OCI-LY7 (cell line): Measurements from ENCODE around the gene MYBPC2. TPM values are rescaled to one million over a fixed set of nuclear protein-coding genes. Genes with fewer than 3 reads are reported as not detected.

Source experiments
- BruUV-seq: library from RNA; stranded (reverse); fragments of 400-500 nt; replicated peaks from 2 replicates; lab custom pipeline; 2021; lab: Mats Ljungman, UMichigan
- CTCF ChIA-PET: fragments of 300-600 bp; sonication (Branson Sonifier 250); formaldehyde crosslinking; loops from one replicate; lab custom pipeline; 2022; ENCODE audit warnings: antibody characterized with exemption; ENCODE audit not compliant: unreplicated experiment; lab: Charles Lee
- POLR2A ChIA-PET: fragments of 300-600 bp; sonication (Branson Sonifier 250); formaldehyde crosslinking; loops from one replicate; lab custom pipeline; 2022; ENCODE audit warnings: antibody characterized with exemption; lab: Charles Lee
- DNase-seq: peaks from one replicate; pipeline ENCODE4 v3.0.0-alpha.2; 2015; ENCODE audit warnings: low spot score
- H2AFZ ChIP-seq: fragments of 200-600 bp; sonication (generic), shearing (Covaris generic); 2 replicates; pipeline ENCODE4 v1.6.1; 2014; ENCODE audit warnings: mild to moderate bottlenecking, antibody characterized with exemption, low read length, moderate library complexity
- H3K27ac ChIP-seq: fragments of 200-600 bp; sonication (generic); 2 replicates; pipeline ENCODE4 v1.5.1; 2014; ENCODE audit warnings: mixed run types, low read depth, mild to moderate bottlenecking, moderate library complexity, low read length, inconsistent platforms; ENCODE audit not compliant: poor library complexity, severe bottlenecking
- H3K36me3 ChIP-seq: fragments of 200-600 bp; sonication (generic); 2 replicates; pipeline ENCODE4 v1.6.1; 2014; ENCODE audit warnings: mild to moderate bottlenecking, antibody characterized with exemption, low read length, moderate library complexity, mixed read lengths; ENCODE audit not compliant: insufficient read depth
- H3K4me1 ChIP-seq: fragments of 200-600 bp; sonication (generic); 2 replicates; pipeline ENCODE4 v1.5.1; 2014; ENCODE audit warnings: mild to moderate bottlenecking, low read length; ENCODE audit not compliant: insufficient read depth, poor library complexity, severe bottlenecking
- H3K4me2 ChIP-seq: fragments of 200-600 bp; sonication (generic); 2 replicates; pipeline ENCODE4 v1.6.1; 2014; ENCODE audit warnings: mild to moderate bottlenecking, low read length
- H3K4me3 ChIP-seq: fragments of 200-600 bp; sonication (generic); 2 replicates; pipeline ENCODE4 v1.5.1; 2014; ENCODE audit warnings: mild to moderate bottlenecking, low read depth, low read length; ENCODE audit not compliant: poor library complexity, severe bottlenecking
- H3K79me2 ChIP-seq: fragments of 200-600 bp; sonication (generic); 2 replicates; pipeline ENCODE4 v1.6.1; 2016; ENCODE audit warnings: low read depth, mild to moderate bottlenecking, low read length, moderate library complexity, mixed read lengths; ENCODE audit not compliant: insufficient read depth
- H3K9me2 ChIP-seq: fragments of 200-600 bp; sonication (generic); 2 replicates; pipeline ENCODE4 v1.6.1; 2016; ENCODE audit warnings: mild to moderate bottlenecking, low read length, mixed read lengths; ENCODE audit not compliant: insufficient read depth
- H3K9me3 ChIP-seq: fragments of 200-600 bp; sonication (generic); 2 replicates; pipeline ENCODE4 v1.6.1; 2014; ENCODE audit warnings: mild to moderate bottlenecking, mixed run types, low read length, mixed read lengths
- H4K20me1 ChIP-seq: fragments of 200-600 bp; sonication (generic); 2 replicates; pipeline ENCODE4 v1.6.1; 2014; ENCODE audit warnings: mild to moderate bottlenecking, antibody characterized with exemption, low read length, moderate library complexity, mixed read lengths; ENCODE audit not compliant: insufficient read depth
- CTCF ChIP-seq: fragments of 200-600 bp; sonication (generic); conservative IDR thresholded peaks from 2 replicates; pipeline ENCODE4 v1.5.1; 2014; ENCODE audit warnings: mild to moderate bottlenecking, antibody characterized with exemption, low read length, moderate library complexity, mixed read lengths
- EZH2phosphoT487 ChIP-seq: fragments of 200-600 bp; sonication (generic); IDR thresholded peaks from 2 replicates; pipeline ENCODE4 v1.6.1; 2018; ENCODE audit warnings: low read depth, borderline replicate concordance, mild to moderate bottlenecking, mixed run types, antibody characterized with exemption, low read length, moderate library complexity, mixed read lengths
- intact Hi-C: fragments of 100-400 bp; cut with micrococcal nuclease; formaldehyde crosslinking; loops from one replicate; pipeline ENCODE4 v1.10.0; 2022; ENCODE audit not compliant: unreplicated experiment
- total RNA-seq, 2 experiments: library from RNA; depleted of rRNA in 1 of 2; stranded (reverse); fragments of >200 nt in 1 of 2; shearing (Covaris generic) in 1 of 2; gene quantifications; 2 replicates each; pipeline ENCODE4 v1.2.3, GENCODE V29; 2014 to 2022

MYBPC2 gene
- total RNA-seq, 2 experiments from 2014 or later, result 15.4 to 28.2 TPM

- CTCF ChIA-PET, result no interaction called here
- peak overlapping the region; percentile 68 for H3K4me3 ChIP-seq
- H3K4me1 ChIP-seq, result peaks cover 81% of the 10 kb centered on the region
- no peaks in the 10 kb centered on the region for H3K9me3 ChIP-seq
- no peaks in the 10 kb centered on the region for H3K79me2 ChIP-seq
- H3K36me3 ChIP-seq, result peaks cover 11% of the 10 kb centered on the region
- intact Hi-C loops, result loop anchor here (1.0 kb wide), 2 partner anchors 18 to 28 kb away; no protein-coding TSS in a partner anchor
- TF ChIP-seq CTCF, result no peak
- no peak for TF ChIP-seq EZH2phosphoT487
- DNase-seq, result peak; percentile 55
- no TSS peak for BruUV-seq
- H2AFZ ChIP-seq, result peak overlapping the region; percentile 45; the same call in 1 of the 2 replicates
- POLR2A ChIA-PET, result no interaction called here
- peak overlapping the region; percentile 87 for H3K27ac ChIP-seq
- no peaks in the 10 kb centered on the region for H4K20me1 ChIP-seq
- H3K9me2 ChIP-seq, result no peaks in the 10 kb centered on the region
- H3K4me2 ChIP-seq, result peak overlapping the region; percentile 96
These were observed 799 bp downstream of the MYBPC2 start for GRCh38 chr19:50433201-50434180.

GRCh38 chr19:50434525-50434924 lies 1.8 kb downstream of the MYBPC2 start:
- ChIA-PET CTCF (no interaction called here), POLR2A (no interaction called here)
- H3K9me3 ChIP-seq, result no peaks in the 10 kb centered on the region
- H3K4me2 ChIP-seq, result peak overlapping the region; percentile 96
- no TSS peak for BruUV-seq
- H3K27ac ChIP-seq, result peak overlapping the region; percentile 87
- H4K20me1 ChIP-seq, result no peaks in the 10 kb centered on the region
- intact Hi-C loops, result loop anchor here (1.0 kb wide), 2 partner anchors 19 to 27 kb away; no protein-coding TSS in a partner anchor
- DNase-seq, result peak; percentile 94
- H2AFZ ChIP-seq, result no peak overlapping the region
- H3K4me1 ChIP-seq, result peaks cover 70% of the 10 kb centered on the region
- H3K9me2 ChIP-seq, result no peaks in the 10 kb centered on the region
- TF ChIP-seq EZH2phosphoT487 (no peak), CTCF (no peak)
- 0 out of 2 replicates have a peak, but pooled peaks cover under 1% of the 10 kb centered on the region for H3K36me3 ChIP-seq
- H3K4me3 ChIP-seq, result peak overlapping the region; percentile 68
- no peaks in the 10 kb centered on the region for H3K79me2 ChIP-seq
